GM23338 (cell line): ENCODE results near the gene FOXF1.

Experiments used
- EZH2 ChIP-seq: fragments of 200-600 bp; sonication (generic); IDR thresholded peaks from one replicate; pipeline ENCODE4 v1.8.0; 2017; ENCODE audit warnings: antibody characterized with exemption, mild to moderate bottlenecking, low read depth; ENCODE audit not compliant: unreplicated experiment
- EZH2phosphoT487 ChIP-seq: fragments of 200-600 bp; sonication (generic); IDR thresholded peaks from one replicate; pipeline ENCODE4 v1.8.1; 2018; ENCODE audit warnings: antibody characterized with exemption; ENCODE audit not compliant: unreplicated experiment
- JUNB ChIP-seq: IDR thresholded peaks from one replicate; pipeline ENCODE4 v1.6.1; 2016; ENCODE audit warnings: antibody characterized with exemption; ENCODE audit not compliant: unreplicated experiment
- POLR2AphosphoS5 ChIP-seq: IDR thresholded peaks from 2 replicates; pipeline ENCODE4 v1.6.1; 2016; ENCODE audit warnings: antibody characterized with exemption, low read depth
- TF ChIP-seq, protein P1 (sequence below), 2 experiments: fragments of 200-600 bp in 1 of 2; sonication (generic) in 1 of 2; conservative IDR thresholded peaks; 2 replicates each; pipeline versions ENCODE4 v1.5.1 to v1.6.1; 2016 to 2017; ENCODE audit warnings: antibody characterized with exemption in 2 of 2, low read depth in 2 of 2, mild to moderate bottlenecking in 2 of 2, moderate library complexity in 1 of 2
- TF ChIP-seq, protein P2 (sequence below): IDR thresholded peaks from one replicate; pipeline ENCODE4 v1.6.1; 2018; ENCODE audit warnings: antibody characterized with exemption; ENCODE audit not compliant: unreplicated experiment
- TF ChIP-seq, protein P3 (sequence below): IDR thresholded peaks from 2 replicates; pipeline ENCODE4 v1.6.1; 2016; ENCODE audit warnings: antibody characterized with exemption
- TF ChIP-seq, protein P4 (sequence below): fragments of 250-450 bp; sonication (Bioruptor Pico); IDR thresholded peaks from 2 replicates; pipeline ENCODE4 v1.5.0; 2020; ENCODE audit warnings: mild to moderate bottlenecking, moderate library complexity

DNA sequence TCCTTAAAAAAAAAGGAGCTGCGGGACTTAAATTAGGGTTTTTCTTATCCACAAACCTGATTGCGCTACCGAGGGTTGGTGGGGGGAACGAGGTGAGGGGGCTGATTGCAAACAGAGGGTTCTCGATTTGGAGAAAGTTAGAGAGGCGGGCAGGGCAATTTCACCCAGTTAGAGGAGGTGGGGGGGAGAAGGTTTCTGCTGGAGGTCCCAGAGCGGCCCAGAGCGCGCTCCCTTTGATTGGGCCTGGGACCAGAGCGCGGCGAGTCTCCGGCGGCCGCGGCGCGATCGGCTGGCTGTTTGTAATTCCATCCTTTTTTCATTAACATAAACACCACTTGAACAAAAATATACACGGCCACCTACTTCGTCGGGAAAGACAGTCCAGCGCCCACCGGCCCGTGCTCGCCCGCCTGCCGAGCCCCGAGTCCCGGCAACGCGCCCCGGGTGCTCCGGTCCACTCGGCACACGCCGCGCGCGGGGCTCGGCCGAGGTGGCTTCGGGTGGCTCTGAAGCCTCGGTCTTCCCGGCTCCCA, 13.3 kb upstream of the FOXF1 start:
- TF ChIP-seq, protein P1, sequence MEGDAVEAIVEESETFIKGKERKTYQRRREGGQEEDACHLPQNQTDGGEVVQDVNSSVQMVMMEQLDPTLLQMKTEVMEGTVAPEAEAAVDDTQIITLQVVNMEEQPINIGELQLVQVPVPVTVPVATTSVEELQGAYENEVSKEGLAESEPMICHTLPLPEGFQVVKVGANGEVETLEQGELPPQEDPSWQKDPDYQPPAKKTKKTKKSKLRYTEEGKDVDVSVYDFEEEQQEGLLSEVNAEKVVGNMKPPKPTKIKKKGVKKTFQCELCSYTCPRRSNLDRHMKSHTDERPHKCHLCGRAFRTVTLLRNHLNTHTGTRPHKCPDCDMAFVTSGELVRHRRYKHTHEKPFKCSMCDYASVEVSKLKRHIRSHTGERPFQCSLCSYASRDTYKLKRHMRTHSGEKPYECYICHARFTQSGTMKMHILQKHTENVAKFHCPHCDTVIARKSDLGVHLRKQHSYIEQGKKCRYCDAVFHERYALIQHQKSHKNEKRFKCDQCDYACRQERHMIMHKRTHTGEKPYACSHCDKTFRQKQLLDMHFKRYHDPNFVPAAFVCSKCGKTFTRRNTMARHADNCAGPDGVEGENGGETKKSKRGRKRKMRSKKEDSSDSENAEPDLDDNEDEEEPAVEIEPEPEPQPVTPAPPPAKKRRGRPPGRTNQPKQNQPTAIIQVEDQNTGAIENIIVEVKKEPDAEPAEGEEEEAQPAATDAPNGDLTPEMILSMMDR (conservative IDR thresholded peaks at IDR 0.05; ENCODE audit: low read depth in 2 of 2): no peak
- TF ChIP-seq EZH2 (peak; percentile 39), JUNB (no peak), POLR2AphosphoS5 (no peak), EZH2phosphoT487 (peak; percentile 75)
- TF ChIP-seq, protein P2, sequence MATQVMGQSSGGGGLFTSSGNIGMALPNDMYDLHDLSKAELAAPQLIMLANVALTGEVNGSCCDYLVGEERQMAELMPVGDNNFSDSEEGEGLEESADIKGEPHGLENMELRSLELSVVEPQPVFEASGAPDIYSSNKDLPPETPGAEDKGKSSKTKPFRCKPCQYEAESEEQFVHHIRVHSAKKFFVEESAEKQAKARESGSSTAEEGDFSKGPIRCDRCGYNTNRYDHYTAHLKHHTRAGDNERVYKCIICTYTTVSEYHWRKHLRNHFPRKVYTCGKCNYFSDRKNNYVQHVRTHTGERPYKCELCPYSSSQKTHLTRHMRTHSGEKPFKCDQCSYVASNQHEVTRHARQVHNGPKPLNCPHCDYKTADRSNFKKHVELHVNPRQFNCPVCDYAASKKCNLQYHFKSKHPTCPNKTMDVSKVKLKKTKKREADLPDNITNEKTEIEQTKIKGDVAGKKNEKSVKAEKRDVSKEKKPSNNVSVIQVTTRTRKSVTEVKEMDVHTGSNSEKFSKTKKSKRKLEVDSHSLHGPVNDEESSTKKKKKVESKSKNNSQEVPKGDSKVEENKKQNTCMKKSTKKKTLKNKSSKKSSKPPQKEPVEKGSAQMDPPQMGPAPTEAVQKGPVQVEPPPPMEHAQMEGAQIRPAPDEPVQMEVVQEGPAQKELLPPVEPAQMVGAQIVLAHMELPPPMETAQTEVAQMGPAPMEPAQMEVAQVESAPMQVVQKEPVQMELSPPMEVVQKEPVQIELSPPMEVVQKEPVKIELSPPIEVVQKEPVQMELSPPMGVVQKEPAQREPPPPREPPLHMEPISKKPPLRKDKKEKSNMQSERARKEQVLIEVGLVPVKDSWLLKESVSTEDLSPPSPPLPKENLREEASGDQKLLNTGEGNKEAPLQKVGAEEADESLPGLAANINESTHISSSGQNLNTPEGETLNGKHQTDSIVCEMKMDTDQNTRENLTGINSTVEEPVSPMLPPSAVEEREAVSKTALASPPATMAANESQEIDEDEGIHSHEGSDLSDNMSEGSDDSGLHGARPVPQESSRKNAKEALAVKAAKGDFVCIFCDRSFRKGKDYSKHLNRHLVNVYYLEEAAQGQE: no peak
- TF ChIP-seq, protein P3, sequence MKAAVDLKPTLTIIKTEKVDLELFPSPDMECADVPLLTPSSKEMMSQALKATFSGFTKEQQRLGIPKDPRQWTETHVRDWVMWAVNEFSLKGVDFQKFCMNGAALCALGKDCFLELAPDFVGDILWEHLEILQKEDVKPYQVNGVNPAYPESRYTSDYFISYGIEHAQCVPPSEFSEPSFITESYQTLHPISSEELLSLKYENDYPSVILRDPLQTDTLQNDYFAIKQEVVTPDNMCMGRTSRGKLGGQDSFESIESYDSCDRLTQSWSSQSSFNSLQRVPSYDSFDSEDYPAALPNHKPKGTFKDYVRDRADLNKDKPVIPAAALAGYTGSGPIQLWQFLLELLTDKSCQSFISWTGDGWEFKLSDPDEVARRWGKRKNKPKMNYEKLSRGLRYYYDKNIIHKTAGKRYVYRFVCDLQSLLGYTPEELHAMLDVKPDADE: no peak
- TF ChIP-seq, protein P4, sequence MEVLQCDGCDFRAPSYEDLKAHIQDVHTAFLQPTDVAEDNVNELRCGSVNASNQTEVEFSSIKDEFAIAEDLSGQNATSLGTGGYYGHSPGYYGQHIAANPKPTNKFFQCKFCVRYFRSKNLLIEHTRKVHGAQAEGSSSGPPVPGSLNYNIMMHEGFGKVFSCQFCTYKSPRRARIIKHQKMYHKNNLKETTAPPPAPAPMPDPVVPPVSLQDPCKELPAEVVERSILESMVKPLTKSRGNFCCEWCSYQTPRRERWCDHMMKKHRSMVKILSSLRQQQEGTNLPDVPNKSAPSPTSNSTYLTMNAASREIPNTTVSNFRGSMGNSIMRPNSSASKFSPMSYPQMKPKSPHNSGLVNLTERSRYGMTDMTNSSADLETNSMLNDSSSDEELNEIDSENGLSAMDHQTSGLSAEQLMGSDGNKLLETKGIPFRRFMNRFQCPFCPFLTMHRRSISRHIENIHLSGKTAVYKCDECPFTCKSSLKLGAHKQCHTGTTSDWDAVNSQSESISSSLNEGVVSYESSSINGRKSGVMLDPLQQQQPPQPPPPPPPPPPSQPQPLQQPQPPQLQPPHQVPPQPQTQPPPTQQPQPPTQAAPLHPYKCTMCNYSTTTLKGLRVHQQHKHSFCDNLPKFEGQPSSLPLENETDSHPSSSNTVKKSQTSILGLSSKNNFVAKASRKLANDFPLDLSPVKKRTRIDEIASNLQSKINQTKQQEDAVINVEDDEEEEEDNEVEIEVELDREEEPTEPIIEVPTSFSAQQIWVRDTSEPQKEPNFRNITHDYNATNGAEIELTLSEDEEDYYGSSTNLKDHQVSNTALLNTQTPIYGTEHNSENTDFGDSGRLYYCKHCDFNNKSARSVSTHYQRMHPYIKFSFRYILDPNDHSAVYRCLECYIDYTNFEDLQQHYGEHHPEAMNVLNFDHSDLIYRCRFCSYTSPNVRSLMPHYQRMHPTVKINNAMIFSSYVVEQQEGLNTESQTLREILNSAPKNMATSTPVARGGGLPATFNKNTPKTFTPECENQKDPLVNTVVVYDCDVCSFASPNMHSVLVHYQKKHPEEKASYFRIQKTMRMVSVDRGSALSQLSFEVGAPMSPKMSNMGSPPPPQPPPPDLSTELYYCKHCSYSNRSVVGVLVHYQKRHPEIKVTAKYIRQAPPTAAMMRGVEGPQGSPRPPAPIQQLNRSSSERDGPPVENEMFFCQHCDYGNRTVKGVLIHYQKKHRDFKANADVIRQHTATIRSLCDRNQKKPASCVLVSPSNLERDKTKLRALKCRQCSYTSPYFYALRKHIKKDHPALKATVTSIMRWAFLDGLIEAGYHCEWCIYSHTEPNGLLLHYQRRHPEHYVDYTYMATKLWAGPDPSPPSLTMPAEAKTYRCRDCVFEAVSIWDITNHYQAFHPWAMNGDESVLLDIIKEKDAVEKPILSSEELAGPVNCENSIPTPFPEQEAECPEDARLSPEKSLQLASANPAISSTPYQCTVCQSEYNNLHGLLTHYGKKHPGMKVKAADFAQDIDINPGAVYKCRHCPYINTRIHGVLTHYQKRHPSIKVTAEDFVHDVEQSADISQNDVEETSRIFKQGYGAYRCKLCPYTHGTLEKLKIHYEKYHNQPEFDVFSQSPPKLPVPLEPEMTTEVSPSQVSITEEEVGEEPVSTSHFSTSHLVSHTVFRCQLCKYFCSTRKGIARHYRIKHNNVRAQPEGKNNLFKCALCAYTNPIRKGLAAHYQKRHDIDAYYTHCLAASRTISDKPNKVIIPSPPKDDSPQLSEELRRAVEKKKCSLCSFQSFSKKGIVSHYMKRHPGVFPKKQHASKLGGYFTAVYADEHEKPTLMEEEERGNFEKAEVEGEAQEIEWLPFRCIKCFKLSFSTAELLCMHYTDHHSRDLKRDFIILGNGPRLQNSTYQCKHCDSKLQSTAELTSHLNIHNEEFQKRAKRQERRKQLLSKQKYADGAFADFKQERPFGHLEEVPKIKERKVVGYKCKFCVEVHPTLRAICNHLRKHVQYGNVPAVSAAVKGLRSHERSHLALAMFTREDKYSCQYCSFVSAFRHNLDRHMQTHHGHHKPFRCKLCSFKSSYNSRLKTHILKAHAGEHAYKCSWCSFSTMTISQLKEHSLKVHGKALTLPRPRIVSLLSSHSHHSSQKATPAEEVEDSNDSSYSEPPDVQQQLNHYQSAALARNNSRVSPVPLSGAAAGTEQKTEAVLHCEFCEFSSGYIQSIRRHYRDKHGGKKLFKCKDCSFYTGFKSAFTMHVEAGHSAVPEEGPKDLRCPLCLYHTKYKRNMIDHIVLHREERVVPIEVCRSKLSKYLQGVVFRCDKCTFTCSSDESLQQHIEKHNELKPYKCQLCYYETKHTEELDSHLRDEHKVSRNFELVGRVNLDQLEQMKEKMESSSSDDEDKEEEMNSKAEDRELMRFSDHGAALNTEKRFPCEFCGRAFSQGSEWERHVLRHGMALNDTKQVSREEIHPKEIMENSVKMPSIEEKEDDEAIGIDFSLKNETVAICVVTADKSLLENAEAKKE (CRISPR knock-in tag): no peak
